ENCODE results near the gene ACACA. TPM values are rescaled to one million over a fixed set of nuclear protein-coding genes. Genes with fewer than 3 reads are reported as not detected.
"Not testable (repeated sequence)": the region's sequence is repeated elsewhere in the genome, so short reads cannot be mapped to it uniquely, and the experiment has no call there.

The ACACA gene
- total RNA-seq: 110 TPM
- long read RNA-seq, full-length matches to known transcripts: 2 of 46 reads
- long read RNA-seq, partial matches to known transcripts: 8 of 46 reads
- long read RNA-seq, other reads (novel, unspliced or antisense): 36 of 46 reads

- intact Hi-C loops (cut with DNase I): no loop called here
- TF ChIP-seq CTCF (IDR thresholded peaks at IDR 0.05): no peak
- H3K9me3 ChIP-seq: no peaks in the 10 kb centered on the region
- DNase-seq (peak; percentile 93), ATAC-seq (peak; percentile 97)
- peaks cover 10% of the 10 kb centered on the region for H3K4me1 ChIP-seq
- peak within 1 kb of the TSS; percentile 94 for H3K4me3 ChIP-seq
- H3K27ac ChIP-seq: peak within 1 kb of the TSS; percentile 97
- H3K36me3 ChIP-seq: peaks cover 7% of the 10 kb centered on the region
- H3K27me3 ChIP-seq: no peaks in the 10 kb centered on the region
Observed at GRCh38 chr17:37406635-37407461, at the start of gene ACACA, which contains the start of gene TADA2A. TSS of gene ACACA (minus strand) at chr17:37406836. CDS start at chr17:37406299, 537 bp downstream. TSS of gene TADA2A (plus strand) at chr17:37406886. CDS start at chr17:37411366, 4,480 bp downstream.

DNA sequence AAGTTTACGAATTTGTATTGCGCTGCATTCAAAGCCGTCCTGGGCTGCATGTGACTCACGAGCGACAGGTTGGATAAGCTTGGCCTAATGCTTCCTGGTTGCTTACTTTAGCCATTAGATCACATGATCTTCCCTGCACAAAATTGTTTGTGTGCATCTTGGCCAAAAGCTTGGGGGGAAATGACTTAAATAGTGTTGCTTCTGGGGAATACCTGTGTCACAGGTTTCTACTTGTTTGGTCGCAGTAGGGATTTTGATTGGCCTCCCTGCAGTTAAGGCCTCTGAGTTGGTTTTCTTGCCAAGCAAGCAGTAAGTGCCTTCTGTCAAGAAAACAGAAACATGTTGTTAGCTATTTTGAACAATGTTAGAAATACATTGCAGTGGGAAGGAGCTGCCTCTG, 43.5 kb upstream of the ACACA start:
- Histone ChIP-seq H3K4me1 (no peaks in the 10 kb centered on the region), H3K27me3 (no peaks in the 10 kb centered on the region), H3K4me3 (no peak overlapping the region), H3K36me3 (peaks cover 47% of the 10 kb centered on the region), H3K9me3 (no peaks in the 10 kb centered on the region), H3K27ac (no peak overlapping the region)
- DNase-seq: no peak
- no peak for ATAC-seq
- TF ChIP-seq CTCF (IDR thresholded peaks at IDR 0.05): no peak
- intact Hi-C loops (cut with DNase I): no loop called here

DNA sequence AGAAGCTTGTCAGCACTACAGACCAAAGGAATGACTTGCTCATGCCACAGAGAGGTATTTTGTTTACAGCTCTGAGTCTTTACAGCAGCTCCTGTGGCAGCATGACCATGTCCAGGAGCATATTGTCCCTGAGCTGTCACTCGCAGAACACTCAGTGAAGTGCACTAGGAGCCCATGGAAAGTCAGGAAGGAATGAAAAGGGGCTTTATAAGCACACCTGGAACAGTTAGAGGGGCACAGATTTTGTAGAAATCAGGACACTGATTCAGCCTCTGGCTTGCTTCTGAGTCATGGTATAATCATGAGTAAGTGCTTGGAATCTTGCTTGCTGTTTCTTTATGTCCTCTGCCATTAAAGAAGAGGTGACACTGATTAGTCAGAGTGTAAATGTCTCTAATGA, 41.0 kb upstream of the ACACA start:
- no peak overlapping the region for H3K27ac ChIP-seq
- H3K4me1 ChIP-seq: no peaks in the 10 kb centered on the region
- no peak for TF ChIP-seq CTCF (IDR thresholded peaks at IDR 0.05)
- ATAC-seq (no peak), DNase-seq (no peak)
- H3K27me3 ChIP-seq: no peaks in the 10 kb centered on the region
- H3K36me3 ChIP-seq: peaks cover 71% of the 10 kb centered on the region
- intact Hi-C loops (cut with DNase I): no loop called here
- no peaks in the 10 kb centered on the region for H3K9me3 ChIP-seq
- H3K4me3 ChIP-seq: no peak overlapping the region

DNA sequence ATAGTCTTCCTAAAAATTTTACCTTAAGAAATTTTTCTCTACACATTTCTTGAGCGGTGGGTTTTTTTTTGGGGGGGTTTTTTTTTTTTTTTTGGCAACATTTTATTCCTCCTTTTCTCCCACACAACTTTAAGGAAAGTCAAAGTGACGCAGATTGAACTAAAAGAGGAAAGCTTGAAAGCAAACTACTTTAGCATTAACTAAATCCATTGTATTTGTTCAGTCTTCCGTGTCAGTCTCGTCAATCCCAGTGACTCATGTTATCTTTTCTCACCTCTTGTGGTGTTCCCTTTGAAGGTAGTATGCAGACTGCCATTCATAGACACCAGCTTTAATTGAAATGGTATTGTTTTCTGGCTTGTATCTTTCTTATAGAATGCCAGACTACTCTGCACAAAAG, 39.4 kb upstream of the ACACA start:
- Histone ChIP-seq H3K27me3 (no peaks in the 10 kb centered on the region), H3K4me3 (no peak overlapping the region), H3K27ac (no peak overlapping the region), H3K4me1 (no peaks in the 10 kb centered on the region), H3K9me3 (no peaks in the 10 kb centered on the region), H3K36me3 (peaks cover 77% of the 10 kb centered on the region)
- no peak for TF ChIP-seq CTCF (IDR thresholded peaks at IDR 0.05)
- intact Hi-C loops (cut with DNase I): no loop called here
- no peak for ATAC-seq
- DNase-seq: no peak

GRCh38 chr17:37441369-37442014, 34.9 kb upstream of the ACACA start:
- H3K4me3 ChIP-seq; H3K27me3 ChIP-seq; ATAC-seq; H3K4me1 ChIP-seq; intact Hi-C loops (cut with DNase I); H3K9me3 ChIP-seq; DNase-seq; H3K27ac ChIP-seq: not testable (repeated sequence)
- H3K36me3 ChIP-seq: peaks cover 93% of the 10 kb centered on the region

GRCh38 chr17:37440424-37440823, 33.8 kb upstream of the ACACA start:
- DNase-seq: no peak
- Histone ChIP-seq H3K27ac (no peak overlapping the region), H3K4me1 (no peaks in the 10 kb centered on the region), H3K27me3 (no peaks in the 10 kb centered on the region), H3K4me3 (no peak overlapping the region), H3K9me3 (no peaks in the 10 kb centered on the region), H3K36me3 (peaks cover 85% of the 10 kb centered on the region)
- intact Hi-C loops (cut with DNase I): no loop called here
- no peak for ATAC-seq
- TF ChIP-seq CTCF (IDR thresholded peaks at IDR 0.05): no peak

All from upper lobe of right lung (tissue), 1 donor.